PFSK-1 (cell line): ENCODE data around the gene HUS1B.

ENCODE experiments used
- FOXP2 ChIP-seq: optimal IDR thresholded peaks from 2 replicates; pipeline ENCODE3; 2011; ENCODE audit warnings: borderline replicate concordance, control low read depth, inconsistent platforms; ENCODE audit not compliant: insufficient read depth; ENCODE audit errors: extremely low read length, extremely low read depth
- POLR2AphosphoS5 ChIP-seq: IDR thresholded peaks from 2 replicates; pipeline ENCODE4 v1.6.1; 2012; ENCODE audit warnings: low read depth, mild to moderate bottlenecking, control low read depth, low read length, moderate library complexity
- REST ChIP-seq, 2 experiments: IDR thresholded peaks; 2 replicates each; pipeline versions ENCODE4 v1.6.1 to v1.8.0; 2011 to 2012; ENCODE audit warnings: low read depth in 2 of 2, low read length in 2 of 2, control low read depth in 1 of 2, inconsistent platforms in 1 of 2, mild to moderate bottlenecking in 1 of 2, moderate library complexity in 1 of 2; ENCODE audit not compliant: insufficient read depth in 1 of 2
- TAF1 ChIP-seq: IDR thresholded peaks from 2 replicates; pipeline ENCODE4 v1.6.1; 2012; ENCODE audit warnings: low read length, control low read depth, borderline replicate concordance; ENCODE audit not compliant: insufficient read depth

- TF ChIP-seq POLR2AphosphoS5 (no peak), REST (IDR thresholded peaks at IDR 0.05; ENCODE audit: insufficient read depth in 1 of 2, low read depth in 2 of 2, low read length in 2 of 2) (no peak), TAF1 (no peak), FOXP2 (no peak)
These were observed 28.1 kb downstream of the HUS1B start for GRCh38 chr6:628766-629165.
